Stimulated activated effector memory CD8-positive, alpha-beta T cell treated with anti-CD3 and anti-CD28 coated beads, Interleukin-12 subunit alpha, Interleukin-12 subunit beta, amount 100 ng/mL, for 72 hours (primary cell): Measurements from ENCODE around the gene SERTM1.

ENCODE experiments used
- ATAC-seq: fragments of 150-1000 bp; cut with Tn5 transposase; 2 replicates; pipeline ENCODE4 v1.10.0; 2021
- DNase-seq, 2 donors: peaks; one replicate each; pipeline ENCODE4 v3.0.0; 2021 to 2022; ENCODE audit warnings: low spot score in 2 of 2
- H3K27ac Mint-ChIP-seq: one replicate; pipeline ENCODE4 v1.8.0; 2022; ENCODE audit warnings: mild to moderate bottlenecking, mixed read lengths
- H3K36me3 Mint-ChIP-seq: one replicate; pipeline ENCODE4 v1.8.0; 2022; ENCODE audit warnings: mild to moderate bottlenecking, mixed read lengths
- H3K4me1 Mint-ChIP-seq: one replicate; pipeline ENCODE4 v1.8.0; 2022; ENCODE audit warnings: mixed read lengths
- H3K4me3 Mint-ChIP-seq: one replicate; pipeline ENCODE4 v1.8.0; 2022; ENCODE audit warnings: mild to moderate bottlenecking, mixed read lengths
- H3K9me3 Mint-ChIP-seq: one replicate; pipeline ENCODE4 v1.8.0; 2022; ENCODE audit warnings: mixed read lengths

The SERTM1 gene

GRCh38 chr13:36736119-36736726, 62.4 kb downstream of the SERTM1 start:
- ATAC-seq (no peak), DNase-seq (no peak)
- H3K36me3 Mint-ChIP-seq, result no peaks in the 10 kb centered on the region
- no peaks in the 10 kb centered on the region for H3K4me1 Mint-ChIP-seq
- H3K27ac Mint-ChIP-seq, result no peak overlapping the region
- H3K4me3 Mint-ChIP-seq, result no peak overlapping the region
- H3K9me3 Mint-ChIP-seq, result no peaks in the 10 kb centered on the region

- H3K27ac Mint-ChIP-seq, result no peak overlapping the region
- H3K4me1 Mint-ChIP-seq, result no peaks in the 10 kb centered on the region
- no peaks in the 10 kb centered on the region for H3K36me3 Mint-ChIP-seq
- ATAC-seq (no peak), DNase-seq (no peak)
- H3K4me3 Mint-ChIP-seq, result no peak overlapping the region
- H3K9me3 Mint-ChIP-seq, result no peaks in the 10 kb centered on the region
Observed at GRCh38 chr13:36737524-36738083, 63.8 kb downstream of the SERTM1 start.

GRCh38 chr13:36745436-36745835, 71.6 kb downstream of the SERTM1 start:
- H3K27ac Mint-ChIP-seq, result no peak overlapping the region
- H3K4me3 Mint-ChIP-seq, result no peak overlapping the region
- H3K4me1 Mint-ChIP-seq, result no peaks in the 10 kb centered on the region
- DNase-seq, result no peak
- H3K9me3 Mint-ChIP-seq, result no peaks in the 10 kb centered on the region
- no peak for ATAC-seq
- H3K36me3 Mint-ChIP-seq, result no peaks in the 10 kb centered on the region

- no peak overlapping the region for H3K27ac Mint-ChIP-seq
- H3K36me3 Mint-ChIP-seq, result no peaks in the 10 kb centered on the region
- H3K4me3 Mint-ChIP-seq, result no peak overlapping the region
- no peaks in the 10 kb centered on the region for H3K9me3 Mint-ChIP-seq
- no peaks in the 10 kb centered on the region for H3K4me1 Mint-ChIP-seq
- DNase-seq (no peak), ATAC-seq (no peak)
Observed at GRCh38 chr13:36746051-36746450, 72.2 kb downstream of the SERTM1 start.
